ES-I3 (cell line): ENCODE measurements around the gene IGSF11.

Experiments
- H3K36me3 ChIP-seq: 2 replicates; pipeline ENCODE4 v1.6.1; 2013; ENCODE audit warnings: mild to moderate bottlenecking, low read length, control low read depth, moderate library complexity; ENCODE audit not compliant: insufficient read depth
- H3K4me1 ChIP-seq: 2 replicates; pipeline ENCODE4 v1.6.1; 2013; ENCODE audit warnings: mild to moderate bottlenecking, control low read depth, low read length; ENCODE audit not compliant: insufficient read depth
- H3K9ac ChIP-seq: 2 replicates; pipeline ENCODE4 v1.6.1; 2013; ENCODE audit warnings: low read depth, mild to moderate bottlenecking, low read length, moderate library complexity
- H3K9me3 ChIP-seq: 2 replicates; pipeline ENCODE4 v1.6.1; 2013; ENCODE audit warnings: mild to moderate bottlenecking, low read length, moderate library complexity; ENCODE audit not compliant: control insufficient read depth, insufficient read depth

Gene IGSF11

DNA sequence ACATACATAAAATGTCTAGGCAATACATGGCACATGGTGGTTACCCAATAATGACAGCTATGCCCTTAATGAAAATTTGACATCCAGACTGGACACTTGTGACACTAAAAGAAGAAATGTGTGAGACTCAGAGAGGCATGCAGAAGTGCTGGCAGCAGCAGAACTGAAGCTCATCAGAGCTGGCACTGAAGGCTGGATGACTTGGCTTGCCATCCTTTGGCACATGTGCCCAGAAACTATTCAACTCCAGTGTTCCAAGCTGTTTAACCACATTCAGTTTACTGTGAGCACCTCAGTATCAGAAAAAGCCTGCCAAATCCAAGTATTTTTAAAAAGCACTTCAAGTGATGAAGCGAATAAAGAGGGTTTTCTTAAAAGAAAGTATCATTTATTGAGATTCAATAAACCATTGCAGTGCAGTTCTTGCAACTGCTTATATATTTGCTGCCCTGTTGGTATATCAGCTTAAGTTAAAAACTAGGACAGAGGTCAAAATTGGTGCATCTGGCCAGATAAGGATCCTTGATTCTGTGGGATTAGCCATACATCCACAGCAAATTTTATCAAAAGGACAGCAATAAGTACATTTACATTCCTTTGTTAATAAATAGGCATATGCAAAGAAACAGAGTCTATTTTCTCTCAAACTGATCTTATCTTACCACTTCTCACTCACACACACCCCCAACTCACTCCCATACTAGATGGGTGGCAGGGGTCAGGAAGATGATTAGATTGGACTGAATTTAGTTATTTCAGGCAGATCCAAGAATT is 15.8 kb downstream of the IGSF11 start:
- H3K4me1 ChIP-seq, result no peaks in the 10 kb centered on the region
- H3K9me3 ChIP-seq, result no peaks in the 10 kb centered on the region
- H3K9ac ChIP-seq, result no peak overlapping the region
- H3K36me3 ChIP-seq, result no peaks in the 10 kb centered on the region

DNA sequence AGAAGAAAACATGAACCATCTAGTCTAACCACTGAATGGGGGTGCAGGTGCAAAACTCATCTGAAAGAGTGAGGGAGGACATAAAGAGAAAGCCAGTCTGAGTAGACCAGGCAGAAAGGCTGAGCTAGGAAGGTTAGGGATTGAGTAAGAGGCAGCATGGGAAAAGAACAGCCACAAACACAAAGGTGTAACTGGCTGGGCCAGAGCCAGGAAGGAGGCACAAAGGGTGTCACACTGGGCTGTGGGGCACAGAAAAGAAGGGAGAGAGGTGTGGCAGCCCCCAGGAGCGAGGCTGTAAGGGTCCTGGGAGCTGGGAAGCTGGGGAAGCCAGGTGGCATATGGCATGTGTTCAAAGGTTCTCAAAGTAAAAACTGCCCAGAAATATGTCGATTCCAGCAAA is 18.7 kb downstream of the IGSF11 start:
- H3K9ac ChIP-seq, result no peak overlapping the region
- no peaks in the 10 kb centered on the region for H3K4me1 ChIP-seq
- H3K9me3 ChIP-seq, result no peaks in the 10 kb centered on the region
- no peaks in the 10 kb centered on the region for H3K36me3 ChIP-seq

DNA sequence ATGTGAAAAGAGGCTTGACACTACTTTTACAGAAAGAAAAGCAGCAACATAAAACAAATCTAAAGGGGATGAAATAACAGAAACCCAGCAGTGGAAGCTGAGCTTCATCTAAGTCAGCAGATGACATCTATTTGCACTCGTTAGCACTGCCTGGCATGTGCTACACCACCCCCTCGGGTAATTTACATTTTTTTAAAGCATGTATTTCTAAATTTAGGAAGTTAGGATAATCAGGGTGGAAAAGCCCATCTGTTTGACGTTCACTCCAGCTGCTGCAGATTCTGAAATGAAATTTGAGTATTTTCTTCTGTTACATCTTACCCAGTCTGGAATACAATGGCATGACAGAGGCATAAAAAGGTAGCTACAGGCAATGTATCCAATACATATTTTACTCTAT is 20.7 kb downstream of the IGSF11 start:
- Histone ChIP-seq H3K9ac (no peak overlapping the region), H3K4me1 (no peaks in the 10 kb centered on the region), H3K9me3 (no peaks in the 10 kb centered on the region)

DNA sequence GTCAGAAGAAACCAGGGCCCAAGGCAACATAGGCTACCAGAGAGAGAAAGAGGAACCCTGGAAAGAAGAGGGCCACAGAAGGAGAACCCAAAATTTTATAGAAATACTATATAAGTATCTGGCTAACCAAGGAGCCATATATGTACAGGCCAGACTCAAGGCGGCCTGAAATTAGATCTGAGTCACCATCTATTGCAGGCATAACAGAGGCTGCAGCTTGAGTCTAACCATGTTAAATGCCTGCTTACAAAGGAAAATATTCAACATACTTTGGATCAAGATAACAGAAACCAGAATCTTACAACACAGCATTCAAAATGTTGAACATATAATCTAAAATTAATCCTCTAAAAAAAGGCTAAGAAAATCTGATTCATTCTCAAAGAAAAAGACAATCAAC is 23.1 kb downstream of the IGSF11 start:
- peaks cover 5% of the 10 kb centered on the region; the same call in 1 of the 2 replicates for H3K9me3 ChIP-seq
- H3K36me3 ChIP-seq, result no peaks in the 10 kb centered on the region
- H3K9ac ChIP-seq, result no peak overlapping the region

More for the DNA sequence above, 20.7 kb downstream of the IGSF11 start:
- H3K36me3 ChIP-seq, result no peaks in the 10 kb centered on the region

DNA sequence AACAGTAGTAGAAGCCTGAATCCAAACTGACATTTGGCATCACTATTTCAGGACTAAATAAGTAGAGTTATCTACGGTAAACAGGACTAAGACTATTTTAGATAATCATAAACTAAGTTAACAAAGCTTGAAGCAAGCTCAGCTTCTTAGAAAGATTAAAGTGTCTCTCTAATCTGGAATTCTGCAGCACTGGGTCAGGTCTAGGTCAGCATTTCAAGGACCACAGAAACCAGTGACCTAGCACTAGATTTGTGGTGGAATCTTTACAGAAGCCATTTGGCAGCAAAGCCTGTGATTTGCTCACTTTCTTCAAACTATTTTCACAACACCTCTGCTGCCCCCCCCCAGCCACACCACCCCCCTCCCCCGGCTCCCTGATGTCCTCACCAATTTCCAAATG is 37.5 kb downstream of the IGSF11 start:
- H3K9ac ChIP-seq, result no peak overlapping the region
- H3K36me3 ChIP-seq, result no peaks in the 10 kb centered on the region
- H3K9me3 ChIP-seq, result no peaks in the 10 kb centered on the region
- no peaks in the 10 kb centered on the region for H3K4me1 ChIP-seq

More for the DNA sequence above, 23.1 kb downstream of the IGSF11 start:
- H3K4me1 ChIP-seq, result peaks cover 3% of the 10 kb centered on the region; the same call in 1 of the 2 replicates

DNA sequence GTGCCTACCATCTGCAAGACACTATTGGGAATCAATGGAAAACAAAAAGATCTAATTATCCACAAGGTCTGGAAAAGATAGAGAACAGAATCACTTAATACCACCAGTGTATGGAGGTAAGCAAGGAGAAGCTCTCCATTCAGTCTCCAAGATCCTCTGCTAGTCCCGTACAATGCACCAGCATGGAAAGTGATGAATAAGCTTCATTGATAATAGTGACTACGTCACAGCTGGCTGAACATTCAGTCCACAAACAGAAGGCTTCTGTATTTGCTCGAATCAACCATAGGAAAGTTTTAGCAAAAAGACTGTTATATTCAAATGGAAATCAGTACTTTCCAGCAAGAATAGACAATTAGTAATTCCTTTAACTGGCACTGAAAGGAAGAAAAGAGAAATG is 42.9 kb downstream of the IGSF11 start:
- H3K9ac ChIP-seq, result no peak overlapping the region
- H3K9me3 ChIP-seq, result no peaks in the 10 kb centered on the region
- H3K4me1 ChIP-seq, result peaks cover 26% of the 10 kb centered on the region
- H3K36me3 ChIP-seq, result no peaks in the 10 kb centered on the region

DNA sequence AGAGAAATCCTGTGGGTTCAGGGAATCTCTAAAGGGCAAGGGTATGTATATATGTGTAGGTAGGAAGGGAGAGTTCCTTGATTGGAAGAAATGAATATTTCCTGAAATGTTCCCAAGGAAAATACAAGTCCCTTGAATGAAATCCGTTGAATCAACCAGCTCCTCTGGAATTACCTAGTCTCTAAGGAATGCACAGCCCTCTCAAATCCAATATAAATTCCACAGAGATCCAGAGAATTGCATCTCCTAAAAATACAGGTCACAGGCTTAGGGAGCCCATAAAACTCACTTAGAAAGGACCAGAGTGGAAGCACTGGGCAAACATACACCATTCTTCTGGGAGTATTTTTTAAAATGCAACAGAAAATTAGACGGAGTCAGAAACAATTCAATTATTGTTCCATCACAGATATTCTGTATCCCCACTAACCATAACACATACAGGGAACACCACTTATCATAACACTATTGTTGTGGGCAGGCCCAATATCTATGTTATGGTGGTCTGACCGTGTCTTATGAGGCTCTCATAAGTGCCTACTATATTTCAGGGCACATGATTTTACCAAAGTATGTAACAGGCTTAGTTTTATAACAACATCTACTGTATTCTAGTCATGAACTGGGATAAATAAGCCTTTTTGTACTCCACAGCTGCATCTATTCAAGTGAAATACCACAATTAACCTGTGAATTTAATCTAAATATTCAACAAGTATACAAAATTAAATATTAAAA is 43.7 kb downstream of the IGSF11 start:
- H3K36me3 ChIP-seq, result no peaks in the 10 kb centered on the region
- H3K9me3 ChIP-seq, result no peaks in the 10 kb centered on the region
- H3K4me1 ChIP-seq, result peaks cover 29% of the 10 kb centered on the region
- no peak overlapping the region for H3K9ac ChIP-seq

DNA sequence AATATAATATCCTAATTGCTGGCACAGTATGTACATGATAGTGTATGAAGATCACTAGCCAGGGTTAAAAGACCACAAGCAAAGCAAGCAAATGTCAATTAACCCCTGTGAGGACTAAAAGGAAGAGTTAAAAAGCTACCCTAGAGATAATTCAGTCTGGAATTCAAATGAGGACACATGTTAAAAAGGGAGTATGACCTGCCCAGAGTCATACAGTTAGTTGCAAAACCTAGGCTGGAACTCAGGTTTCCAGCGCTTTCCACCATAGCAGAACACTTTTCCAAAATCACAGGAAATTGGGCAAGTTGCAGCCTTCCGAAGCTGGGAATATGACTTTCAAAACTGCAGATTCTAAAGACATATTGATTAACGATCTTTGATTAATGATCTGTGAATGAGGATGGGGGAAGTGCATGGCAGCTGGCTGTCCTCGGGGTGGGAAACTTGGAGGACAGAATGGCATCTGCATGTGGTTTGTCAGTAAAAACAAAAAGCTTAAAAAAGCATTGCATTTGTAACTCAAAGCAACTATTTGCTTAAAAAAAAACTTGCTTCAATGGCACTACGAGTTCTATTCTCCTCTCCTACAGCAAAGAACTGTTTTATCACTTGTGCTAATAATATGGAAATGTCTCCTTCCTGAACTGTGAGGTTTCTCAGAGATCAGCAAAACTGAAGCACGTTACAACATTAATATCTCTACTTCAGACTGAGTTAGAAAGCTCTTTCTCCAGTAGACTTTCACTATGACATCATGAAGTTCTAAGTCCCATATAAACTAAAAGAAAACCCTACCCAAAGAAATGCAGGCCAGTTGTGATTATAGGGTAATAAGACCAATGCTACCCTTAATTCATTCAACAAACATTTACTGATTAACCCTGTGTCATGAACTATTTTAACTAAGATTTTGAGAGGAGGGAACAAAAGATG is 46.2 kb downstream of the IGSF11 start:
- no peak overlapping the region for H3K9ac ChIP-seq
- no peaks in the 10 kb centered on the region for H3K36me3 ChIP-seq
- peaks cover 37% of the 10 kb centered on the region for H3K4me1 ChIP-seq
- no peaks in the 10 kb centered on the region for H3K9me3 ChIP-seq

DNA sequence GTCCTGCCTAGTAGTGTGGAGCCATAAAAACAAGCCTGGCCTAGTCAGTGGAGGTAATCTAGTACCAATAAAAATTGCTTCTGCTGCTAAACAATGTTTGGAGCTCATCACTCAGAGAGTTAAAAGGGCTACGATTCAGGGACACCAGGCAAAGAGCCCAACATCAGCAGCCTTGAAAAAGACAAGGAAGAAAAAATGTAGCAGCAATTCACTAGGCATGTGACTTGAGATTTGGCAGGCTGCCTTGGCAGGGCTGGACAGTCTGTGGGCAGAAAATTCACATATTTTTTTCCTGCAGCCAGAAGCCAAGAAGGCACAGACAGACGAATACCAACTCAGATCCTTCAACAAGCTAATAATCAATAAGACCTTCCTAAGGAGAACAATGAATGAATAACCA is 47.2 kb downstream of the IGSF11 start:
- Histone ChIP-seq H3K4me1 (peaks cover 37% of the 10 kb centered on the region), H3K9me3 (no peaks in the 10 kb centered on the region), H3K36me3 (no peaks in the 10 kb centered on the region), H3K9ac (no peak overlapping the region)

DNA sequence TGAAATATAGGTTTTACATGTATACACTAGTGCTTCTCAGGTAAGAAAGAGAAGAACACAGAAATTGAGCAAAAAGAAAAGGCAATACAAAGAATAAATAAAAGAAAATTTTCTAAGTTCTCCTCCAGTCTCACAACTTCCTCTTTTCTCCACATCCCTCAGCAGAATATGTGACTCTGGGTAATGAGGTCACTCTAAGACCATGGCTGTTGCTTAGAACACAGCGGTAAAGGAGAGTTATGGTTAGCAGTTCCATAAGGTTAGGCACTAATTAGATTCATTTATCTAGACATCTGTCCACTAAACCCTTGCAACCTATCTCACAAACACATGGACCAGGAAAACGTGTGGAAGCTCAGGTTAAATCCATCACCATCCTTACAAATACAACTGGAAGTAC is 47.9 kb downstream of the IGSF11 start:
- H3K36me3 ChIP-seq, result no peaks in the 10 kb centered on the region
- H3K9me3 ChIP-seq, result no peaks in the 10 kb centered on the region
- peaks cover 37% of the 10 kb centered on the region for H3K4me1 ChIP-seq
- no peak overlapping the region for H3K9ac ChIP-seq

DNA sequence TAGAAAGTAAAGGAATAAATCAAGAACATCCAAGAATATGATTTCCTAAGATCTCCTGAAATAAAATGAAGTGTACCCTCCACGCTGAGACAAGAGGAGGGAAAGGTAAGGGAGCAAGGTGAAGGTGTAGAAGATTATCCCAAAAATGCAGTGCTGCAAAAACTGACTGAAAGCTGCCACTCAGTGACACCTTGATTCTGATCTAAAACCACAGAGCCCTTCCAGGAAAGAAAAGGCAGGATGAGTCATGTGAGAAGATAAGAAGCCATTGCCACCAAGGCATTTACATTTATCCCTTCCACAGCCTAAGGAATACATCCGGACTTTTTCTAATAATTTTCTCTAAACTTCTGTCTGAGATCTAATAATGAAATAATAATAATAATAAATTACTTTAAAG is 49.9 kb downstream of the IGSF11 start:
- H3K9ac ChIP-seq, result no peak overlapping the region
- peaks cover 30% of the 10 kb centered on the region for H3K4me1 ChIP-seq
- no peaks in the 10 kb centered on the region for H3K36me3 ChIP-seq
- H3K9me3 ChIP-seq, result no peaks in the 10 kb centered on the region

DNA sequence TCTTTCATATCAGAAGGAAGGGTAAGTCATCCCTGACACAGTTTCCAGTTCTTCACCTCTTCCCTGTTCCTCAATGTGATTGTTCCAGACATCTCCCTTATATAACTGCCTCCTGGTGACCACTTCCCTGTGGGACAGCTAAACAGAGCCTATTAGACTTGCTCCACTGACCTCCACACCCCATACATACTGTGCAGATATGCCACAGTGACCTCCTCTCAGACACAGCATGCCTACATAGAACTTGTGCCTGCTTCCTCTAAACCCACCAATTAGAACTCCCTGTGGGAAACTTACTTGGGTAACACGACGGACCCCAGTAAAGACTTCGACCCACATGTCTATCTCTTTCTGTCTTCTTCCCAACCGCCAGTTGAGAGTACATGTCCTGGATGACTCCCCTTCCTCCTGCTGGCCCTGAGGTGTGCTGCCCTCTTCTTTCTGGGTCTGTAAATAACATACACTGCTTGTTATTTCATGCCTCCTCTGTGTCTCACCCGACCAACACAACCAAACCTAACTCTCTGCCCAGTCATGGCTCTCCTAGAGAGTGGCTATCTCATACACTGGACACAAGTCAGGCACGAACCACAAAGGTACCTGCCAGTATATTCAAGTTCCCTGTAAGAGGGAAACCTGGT is 53.0 kb downstream of the IGSF11 start:
- H3K9ac ChIP-seq, result no peak overlapping the region
- no peaks in the 10 kb centered on the region for H3K36me3 ChIP-seq
- H3K9me3 ChIP-seq, result no peaks in the 10 kb centered on the region
- H3K4me1 ChIP-seq, result peaks cover 10% of the 10 kb centered on the region

DNA sequence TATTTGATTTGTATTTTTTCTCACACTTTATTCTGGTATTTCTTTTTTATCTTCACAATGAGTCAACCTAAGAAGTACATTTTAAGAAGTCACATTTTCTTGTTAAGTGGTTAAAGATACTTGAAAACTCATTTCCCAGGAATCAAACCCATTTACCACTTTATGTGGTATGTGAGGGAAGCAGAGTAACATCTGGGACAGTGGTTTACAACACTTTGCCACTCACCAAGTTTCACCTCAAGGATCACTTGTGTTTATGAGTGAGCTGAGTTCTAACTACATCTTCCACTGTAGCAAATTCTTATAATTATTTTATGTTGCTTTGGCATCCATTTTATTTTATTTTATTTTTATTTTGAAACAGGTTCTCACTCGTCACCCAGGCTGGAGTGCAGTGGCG is 53.8 kb downstream of the IGSF11 start:
- Histone ChIP-seq H3K36me3 (no peaks in the 10 kb centered on the region), H3K9ac (no peak overlapping the region), H3K4me1 (peaks cover 7% of the 10 kb centered on the region), H3K9me3 (no peaks in the 10 kb centered on the region)

DNA sequence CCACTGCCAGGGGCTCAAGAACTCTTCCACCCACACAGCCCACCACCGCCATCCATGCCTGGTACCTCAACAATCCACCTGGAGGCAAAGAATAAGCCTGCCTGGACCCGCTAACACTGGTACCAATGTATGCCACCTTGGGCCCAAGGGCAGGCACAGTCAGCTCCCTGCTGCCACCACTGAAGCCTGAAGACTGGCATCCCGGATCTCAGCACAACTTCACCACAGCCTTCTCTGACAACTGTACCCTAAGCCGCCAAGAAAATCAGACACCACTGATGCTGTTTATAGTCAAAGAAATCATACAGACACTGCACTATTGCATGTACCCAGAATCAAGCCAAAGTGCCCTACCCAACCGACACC is 56.3 kb downstream of the IGSF11 start:
- no peaks in the 10 kb centered on the region for H3K36me3 ChIP-seq
- H3K9ac ChIP-seq, result no peak overlapping the region
- H3K9me3 ChIP-seq, result no peaks in the 10 kb centered on the region
- H3K4me1 ChIP-seq, result no peaks in the 10 kb centered on the region
